GM19324 (cell line): ENCODE results near the gene NLRP10.

Experiments
- ATAC-seq: cut with Tn5 transposase; IDR thresholded peaks from one replicate; pipeline ENCODE4 v1.9.1; 2021; ENCODE audit warnings: mild to moderate bottlenecking, moderate library complexity; ENCODE audit not compliant: unreplicated experiment, low FRiP score

Gene NLRP10

DNA sequence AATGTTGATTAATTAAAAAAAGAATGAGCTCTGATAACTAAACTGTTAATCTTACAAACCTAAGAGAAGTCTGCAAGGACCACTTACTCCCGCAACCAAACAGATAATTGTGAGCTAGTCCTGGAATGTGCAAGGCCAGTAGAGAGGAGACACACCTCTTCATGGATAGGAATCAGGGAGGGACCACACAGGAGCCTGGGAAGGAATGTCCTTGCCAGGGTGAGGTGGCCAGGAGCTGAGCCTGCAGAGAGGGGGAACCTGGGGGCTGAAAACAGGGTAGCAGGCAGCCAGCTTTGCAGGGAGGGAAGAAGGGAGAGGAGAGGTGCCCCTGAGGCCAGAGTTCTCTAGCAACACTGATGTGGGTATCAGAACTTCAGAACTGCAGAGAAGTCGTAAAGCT lies 9.4 kb upstream of the NLRP10 start:
- no peak for ATAC-seq

DNA sequence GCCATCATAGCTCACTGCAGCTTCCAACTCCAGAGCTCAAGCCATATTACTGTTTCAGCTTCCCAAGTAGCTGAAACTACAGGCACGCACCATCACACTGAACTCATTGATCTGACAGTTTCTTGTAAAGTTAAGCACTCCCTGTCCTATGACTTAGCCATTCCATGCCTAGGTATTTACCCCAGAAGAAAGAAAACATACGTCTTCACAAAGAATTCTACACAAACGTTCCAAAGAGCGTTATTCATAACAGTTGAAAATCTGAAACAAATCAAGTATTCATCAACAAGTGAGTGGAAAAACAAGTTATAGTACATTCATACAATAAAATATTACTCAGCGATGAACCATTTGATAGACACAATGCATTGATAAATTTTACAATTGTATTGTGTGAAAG lies 7.8 kb upstream of the NLRP10 start:
- ATAC-seq, result no peak

- no peak for ATAC-seq
Measured at GRCh38 chr11:7971846-7972245, 6.6 kb upstream of the NLRP10 start.

GRCh38 chr11:7969756-7970646 lies 4.8 kb upstream of the NLRP10 start:
- ATAC-seq, result no peak

DNA sequence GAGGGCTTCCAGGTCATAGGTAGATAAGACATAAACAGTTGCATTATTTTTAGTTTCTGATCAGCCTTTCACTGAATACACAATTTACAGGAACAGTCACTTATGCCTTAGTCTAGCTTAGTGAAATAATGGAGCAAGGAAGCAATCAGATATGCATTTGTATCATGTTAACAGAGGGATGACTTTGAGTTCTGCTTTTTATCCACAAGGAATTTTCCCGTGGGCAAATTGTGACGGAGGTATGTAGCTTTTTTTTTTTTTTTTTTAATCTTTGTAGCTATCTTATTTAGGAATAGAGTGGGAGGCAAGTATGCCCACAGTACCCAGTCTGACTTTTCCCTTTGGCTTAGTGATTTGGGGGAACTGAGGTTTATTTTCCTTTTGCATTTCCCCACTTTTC lies 3.4 kb upstream of the NLRP10 start:
- ATAC-seq, result no peak

GRCh38 chr11:7967826-7968225 lies 2.6 kb upstream of the NLRP10 start:
- ATAC-seq, result no peak

DNA sequence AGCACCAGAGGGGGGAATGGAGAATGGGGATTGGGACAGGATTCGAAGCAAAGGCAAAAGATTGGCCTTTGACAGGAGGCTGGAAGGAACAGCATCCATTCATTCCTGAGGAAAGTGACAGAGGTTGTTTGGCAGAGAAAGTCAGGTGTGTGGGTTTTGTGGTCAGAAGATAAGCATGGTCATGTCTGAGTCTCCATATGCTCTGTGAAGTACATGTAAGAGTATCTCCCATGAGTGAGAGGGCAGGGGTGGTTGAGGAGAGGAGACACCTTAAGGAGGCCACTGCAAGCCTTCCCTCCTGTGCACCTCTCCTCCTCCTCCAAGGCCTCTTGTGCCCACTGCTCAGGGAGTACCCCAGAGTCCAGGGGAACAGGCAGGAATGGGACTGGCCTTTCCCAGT lies 1.9 kb upstream of the NLRP10 start:
- no peak for ATAC-seq

DNA sequence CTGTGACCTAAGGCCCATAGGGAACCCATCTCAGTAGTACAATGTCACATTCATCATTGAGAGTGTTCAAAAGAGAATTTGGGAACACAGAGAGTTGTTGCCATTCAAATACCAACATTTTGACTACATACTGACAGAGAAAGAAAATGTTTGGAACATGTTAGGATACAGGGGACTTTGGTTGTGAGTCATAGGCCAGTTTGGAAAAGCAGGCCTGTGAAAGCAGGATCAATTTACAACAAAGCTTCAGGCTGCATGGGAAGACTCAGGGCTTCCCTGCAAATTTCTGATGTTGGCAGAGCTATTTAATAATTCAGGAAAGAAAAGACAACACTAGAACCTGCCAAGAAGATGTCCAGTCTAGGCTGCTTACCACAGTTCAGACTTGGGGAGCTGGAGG lies 374 bp downstream of the NLRP10 start:
- no peak for ATAC-seq

GRCh38 chr11:7964261-7964660 lies 986 bp downstream of the NLRP10 start:
- ATAC-seq, result no peak

- ATAC-seq, result no peak
Measured at GRCh38 chr11:7955191-7955590, 10.1 kb downstream of the NLRP10 start.

DNA sequence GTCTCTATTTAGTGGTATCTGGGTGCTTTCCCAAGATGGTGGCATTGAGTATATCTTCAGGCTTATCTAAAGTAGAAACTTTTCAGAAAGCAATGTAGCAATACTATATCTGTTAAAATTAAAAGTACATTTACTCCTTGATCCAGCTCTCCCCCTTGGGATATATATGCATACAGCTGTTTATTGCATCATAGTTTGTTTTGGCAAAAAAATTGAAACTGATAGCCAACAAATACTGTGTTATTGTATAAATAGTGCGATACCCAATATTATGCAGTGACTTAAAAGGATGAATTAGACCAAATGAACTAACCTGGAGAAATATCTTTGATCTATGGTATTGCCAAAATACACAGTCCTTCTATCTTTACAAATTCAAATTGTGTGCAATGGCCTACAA lies 15.3 kb downstream of the NLRP10 start:
- no peak for ATAC-seq

DNA sequence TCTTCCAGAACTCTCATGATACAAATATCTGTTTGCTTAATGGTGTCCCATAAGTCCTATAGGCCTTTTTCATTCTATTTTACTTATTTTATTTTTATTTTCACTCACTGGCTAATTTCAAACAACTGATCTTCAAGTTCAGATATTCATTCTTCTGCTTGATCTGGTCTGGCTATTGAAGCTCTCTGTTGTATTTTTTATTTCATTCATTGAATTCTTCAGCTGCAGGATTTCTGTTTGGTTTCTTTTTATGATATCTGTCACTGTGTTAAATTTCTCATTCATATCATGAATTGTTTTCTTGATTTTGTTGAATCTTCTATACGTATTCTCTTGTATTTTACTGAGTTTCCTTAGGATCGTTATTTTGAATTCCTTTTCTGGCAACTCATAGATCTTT lies 21.1 kb downstream of the NLRP10 start:
- no peak for ATAC-seq

- ATAC-seq, result no peak
Measured at GRCh38 chr11:7941608-7942007, 23.6 kb downstream of the NLRP10 start, which contains the start of gene OR10A3. TSS of gene OR10A3 (minus strand) at chr11:7941708. CDS start at chr11:7939520, 2,188 bp downstream.

DNA sequence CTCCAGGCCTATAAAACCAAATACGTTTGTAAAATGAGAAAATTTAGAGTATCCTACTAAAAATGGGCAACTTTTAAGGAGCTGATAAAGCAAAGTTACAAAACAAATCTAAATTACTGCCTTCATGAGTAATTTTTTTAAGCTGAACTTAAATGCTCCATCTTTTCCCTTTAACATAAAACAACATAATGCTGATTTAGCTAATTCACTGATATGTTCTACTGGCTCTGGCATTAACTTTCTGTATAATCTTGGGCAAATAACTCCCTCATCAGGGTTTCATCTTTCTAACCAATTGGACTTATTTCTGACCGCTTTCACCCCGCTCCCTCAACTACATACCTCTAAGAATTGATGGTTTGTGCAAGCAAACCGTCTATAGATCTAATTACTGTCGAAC lies 24.1 kb downstream of the NLRP10 start:
- ATAC-seq, result no peak

GRCh38 chr11:7936615-7937014 lies 28.6 kb downstream of the NLRP10 start:
- no peak for ATAC-seq

- ATAC-seq, result no peak
Measured at GRCh38 chr11:7931168-7931567, 34.1 kb downstream of the NLRP10 start, which contains the start of gene OR10A6. TSS of gene OR10A6 (minus strand) at chr11:7931268. CDS start at chr11:7928662, 2,606 bp downstream.

DNA sequence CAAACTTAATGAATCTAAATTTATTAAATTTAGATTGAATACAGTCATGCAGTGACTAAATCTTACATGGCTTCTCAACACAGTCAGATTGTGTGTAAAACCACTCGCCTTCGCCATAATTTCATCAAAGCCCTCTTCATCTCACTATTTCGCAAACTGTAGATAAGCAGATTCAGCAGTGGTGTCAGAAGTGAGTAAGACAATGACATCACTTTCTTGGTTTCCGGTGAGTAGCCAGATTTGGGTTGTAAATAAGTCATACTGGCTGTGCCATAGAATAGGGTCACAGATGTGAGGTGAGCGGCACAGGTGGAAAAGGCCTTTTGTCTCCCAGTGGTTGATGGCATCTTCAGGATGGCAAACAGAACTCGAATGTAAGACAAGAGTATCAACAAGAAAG lies 37.6 kb downstream of the NLRP10 start:
- ATAC-seq, result no peak

DNA sequence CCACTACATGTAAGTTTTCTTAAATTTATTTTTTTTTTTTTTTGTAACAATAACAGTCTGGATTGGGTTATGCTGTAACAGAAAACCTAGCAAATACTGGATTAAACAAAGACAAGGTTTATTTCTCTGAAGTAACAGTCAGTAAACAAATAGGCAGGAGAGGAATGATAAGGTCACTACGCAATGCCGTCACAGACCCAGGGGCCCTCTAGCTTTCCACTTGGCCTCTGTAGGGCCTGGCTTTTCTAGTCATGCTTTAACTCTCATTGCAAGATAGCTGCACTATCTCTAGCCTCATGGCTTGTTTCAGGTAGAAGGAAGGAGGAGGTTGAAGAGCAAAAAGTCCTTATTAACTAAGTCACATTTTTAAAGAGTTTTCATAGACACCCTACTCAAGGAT lies 40.7 kb downstream of the NLRP10 start:
- no peak for ATAC-seq

GRCh38 chr11:7918141-7918540 lies 47.1 kb downstream of the NLRP10 start:
- no peak for ATAC-seq
